SJCRH30 (cell line): ENCODE results near the gene DMAP1. TPM values are rescaled to one million over a fixed set of nuclear protein-coding genes. Genes with fewer than 3 reads are reported as not detected.
A peak's percentile ranks its signal among the peaks of the same experiment; 100 is the strongest.
"Not testable (repeated sequence)": the region's sequence is repeated elsewhere in the genome, so short reads cannot be mapped to it uniquely, and the experiment has no call there.

ENCODE experiments used
- DNase-seq, 2 experiments: peaks; one replicate each; pipeline ENCODE4 v3.0.0-alpha.2; 2015 to 2020
- H3K27ac ChIP-seq: fragments of 250-450 bp; sonication (Bioruptor Pico); 2 replicates; pipeline ENCODE4 v1.5.1; 2020; ENCODE audit warnings: mild to moderate bottlenecking, moderate library complexity
- H3K27me3 ChIP-seq: fragments of 250-450 bp; sonication (Bioruptor Pico); 2 replicates; pipeline ENCODE4 v1.5.1; 2020; ENCODE audit warnings: mild to moderate bottlenecking, moderate library complexity
- H3K36me3 ChIP-seq: fragments of 250-450 bp; sonication (Bioruptor Pico); 2 replicates; pipeline ENCODE4 v1.5.1; 2020; ENCODE audit warnings: mild to moderate bottlenecking, moderate library complexity
- H3K4me1 ChIP-seq: fragments of 250-450 bp; sonication (Bioruptor Pico); 2 replicates; pipeline ENCODE4 v1.5.1; 2020; ENCODE audit warnings: mild to moderate bottlenecking, moderate library complexity
- H3K4me3 ChIP-seq: fragments of 250-450 bp; sonication (Bioruptor Pico); 2 replicates; pipeline ENCODE4 v1.5.1; 2020; ENCODE audit warnings: mild to moderate bottlenecking, moderate library complexity
- H3K9me3 ChIP-seq: fragments of 250-450 bp; sonication (Bioruptor Pico); replicated peaks from 2 replicates; pipeline ENCODE4 v1.5.1; 2020; ENCODE audit warnings: mild to moderate bottlenecking, moderate library complexity
- total RNA-seq: library from RNA; depleted of rRNA; stranded (reverse); fragments of >200 nt; shearing (Covaris generic); gene quantifications from 2 replicates; pipeline ENCODE4 v1.2.3, GENCODE V29; 2014; rRNA removed

The DMAP1 gene
- total RNA-seq, result 32.4 and 34.0 TPM in 2 replicates

GRCh38 chr1:44213222-44214112 is at the start of gene DMAP1:
DMAP1 (plus strand) TSS chr1:44213471; CDS start chr1:44213754, 283 bp downstream.
- H3K9me3 ChIP-seq, result no peaks in the 10 kb centered on the region
- peak within 1 kb of the TSS; percentile 81 for H3K4me3 ChIP-seq
- H3K27ac ChIP-seq, result peak within 1 kb of the TSS; percentile 44
- H3K36me3 ChIP-seq, result peaks cover 11% of the 10 kb centered on the region; the same call in 1 of the 2 replicates
- DNase-seq, result peak; percentile 86 to 93
- no peaks in the 10 kb centered on the region for H3K27me3 ChIP-seq
- 0 out of 2 replicates have a peak, but pooled peaks cover 2% of the 10 kb centered on the region for H3K4me1 ChIP-seq

GRCh38 chr1:44168520-44169098 is 44.7 kb upstream of the DMAP1 start:
- no peak for DNase-seq
- no peak overlapping the region for H3K4me3 ChIP-seq
- no peak overlapping the region for H3K27ac ChIP-seq
- H3K9me3 ChIP-seq, result no peaks in the 10 kb centered on the region
- no peaks in the 10 kb centered on the region for H3K4me1 ChIP-seq
- peaks cover 8% of the 10 kb centered on the region; the same call in 1 of the 2 replicates for H3K27me3 ChIP-seq
- no peaks in the 10 kb centered on the region for H3K36me3 ChIP-seq

- H3K27ac ChIP-seq, result no peak overlapping the region
- no peaks in the 10 kb centered on the region for H3K4me1 ChIP-seq
- H3K36me3 ChIP-seq, result no peaks in the 10 kb centered on the region
- H3K4me3 ChIP-seq, result no peak overlapping the region
- peaks cover 7% of the 10 kb centered on the region; the same call in 1 of the 2 replicates for H3K9me3 ChIP-seq
- DNase-seq, result no peak
- H3K27me3 ChIP-seq, result peaks cover 8% of the 10 kb centered on the region; the same call in 1 of the 2 replicates
These were observed 42.9 kb upstream of the DMAP1 start for GRCh38 chr1:44170281-44170823.

- Histone ChIP-seq H3K27me3 (peaks cover 8% of the 10 kb centered on the region; the same call in 1 of the 2 replicates), H3K4me1 (no peaks in the 10 kb centered on the region), H3K9me3 (peaks cover 16% of the 10 kb centered on the region; the same call in 1 of the 2 replicates), H3K27ac (no peak overlapping the region), H3K36me3 (no peaks in the 10 kb centered on the region), H3K4me3 (no peak overlapping the region)
- no peak for DNase-seq
These were observed 38.6 kb upstream of the DMAP1 start for GRCh38 chr1:44174630-44175029.

GRCh38 chr1:44200336-44200735 is 12.9 kb upstream of the DMAP1 start:
- no peak overlapping the region for H3K27ac ChIP-seq
- H3K27me3 ChIP-seq, result peaks cover 6% of the 10 kb centered on the region; the same call in 1 of the 2 replicates
- no peaks in the 10 kb centered on the region for H3K4me1 ChIP-seq
- no peak for DNase-seq
- H3K9me3 ChIP-seq, result no peaks in the 10 kb centered on the region
- H3K4me3 ChIP-seq, result no peak overlapping the region
- H3K36me3 ChIP-seq, result no peaks in the 10 kb centered on the region

- H3K4me3 ChIP-seq, H3K36me3 ChIP-seq, H3K4me1 ChIP-seq, H3K27me3 ChIP-seq, H3K27ac ChIP-seq, DNase-seq, H3K9me3 ChIP-seq: not testable (repeated sequence)
These were observed 6.7 kb upstream of the DMAP1 start for GRCh38 chr1:44206545-44206944.

- Histone ChIP-seq H3K9me3 (no peaks in the 10 kb centered on the region), H3K4me3 (no peak overlapping the region), H3K36me3 (no peaks in the 10 kb centered on the region), H3K27me3 (0 out of 2 replicates have a peak, but pooled peaks cover 2% of the 10 kb centered on the region), H3K27ac (no peak overlapping the region), H3K4me1 (0 out of 2 replicates have a peak, but pooled peaks cover 2% of the 10 kb centered on the region)
- no peak for DNase-seq
These were observed 5.0 kb upstream of the DMAP1 start for GRCh38 chr1:44208226-44208625.

- Histone ChIP-seq H3K27me3 (no peaks in the 10 kb centered on the region), H3K4me1 (0 out of 2 replicates have a peak, but pooled peaks cover 2% of the 10 kb centered on the region), H3K27ac (no peak overlapping the region), H3K9me3 (no peaks in the 10 kb centered on the region), H3K4me3 (no peak overlapping the region), H3K36me3 (no peaks in the 10 kb centered on the region)
- DNase-seq, result no peak
These were observed 2.7 kb upstream of the DMAP1 start for GRCh38 chr1:44210595-44210994.

- Histone ChIP-seq H3K9me3 (no peaks in the 10 kb centered on the region), H3K27me3 (no peaks in the 10 kb centered on the region), H3K36me3 (0 out of 2 replicates have a peak, but pooled peaks cover 7% of the 10 kb centered on the region), H3K27ac (no peak overlapping the region; the same call in 1 of the 2 replicates), H3K4me3 (peak overlapping the region; percentile 81), H3K4me1 (0 out of 2 replicates have a peak, but pooled peaks cover 2% of the 10 kb centered on the region)
- no peak for DNase-seq
These were observed 683 bp upstream of the DMAP1 start for GRCh38 chr1:44212355-44213221.

GRCh38 chr1:44217809-44218410 is 4.6 kb downstream of the DMAP1 start:
- DNase-seq, result peak; percentile 71 to 90
- peaks cover 22% of the 10 kb centered on the region for H3K36me3 ChIP-seq
- H3K27ac ChIP-seq, result no peak overlapping the region
- no peaks in the 10 kb centered on the region for H3K9me3 ChIP-seq
- no peak overlapping the region for H3K4me3 ChIP-seq
- H3K27me3 ChIP-seq, result no peaks in the 10 kb centered on the region
- H3K4me1 ChIP-seq, result no peaks in the 10 kb centered on the region

- no peaks in the 10 kb centered on the region for H3K9me3 ChIP-seq
- no peaks in the 10 kb centered on the region for H3K27me3 ChIP-seq
These were observed 5.4 kb downstream of the DMAP1 start for GRCh38 chr1:44218503-44219300.

GRCh38 chr1:44219301-44219626 is 6.0 kb downstream of the DMAP1 start:
- H3K27me3 ChIP-seq, result no peaks in the 10 kb centered on the region
- H3K4me3 ChIP-seq, result no peak overlapping the region
- no peaks in the 10 kb centered on the region for H3K9me3 ChIP-seq
- no peak overlapping the region for H3K27ac ChIP-seq
- H3K36me3 ChIP-seq, result peaks cover 22% of the 10 kb centered on the region
- no peaks in the 10 kb centered on the region for H3K4me1 ChIP-seq
- DNase-seq, result no peak

More at GRCh38 chr1:44218503-44219300, 5.4 kb downstream of the DMAP1 start:
- Histone ChIP-seq H3K4me1 (no peaks in the 10 kb centered on the region), H3K4me3 (no peak overlapping the region), H3K27ac (no peak overlapping the region), H3K36me3 (peaks cover 22% of the 10 kb centered on the region)
- DNase-seq, result no peak

- H3K4me3 ChIP-seq, result no peak overlapping the region
- no peaks in the 10 kb centered on the region for H3K4me1 ChIP-seq
- DNase-seq, result no peak
- peaks cover 22% of the 10 kb centered on the region for H3K36me3 ChIP-seq
- H3K27me3 ChIP-seq, result no peaks in the 10 kb centered on the region
- no peaks in the 10 kb centered on the region for H3K9me3 ChIP-seq
- H3K27ac ChIP-seq, result no peak overlapping the region
These were observed 6.9 kb downstream of the DMAP1 start for GRCh38 chr1:44220001-44220751.
